HG03571 (cell line): ENCODE data around the gene EPHB1.
"Not testable (repeated sequence)": the region's sequence is repeated elsewhere in the genome, so short reads cannot be mapped to it uniquely, and the experiment has no call there.

Source experiments
- ATAC-seq: cut with Tn5 transposase; IDR thresholded peaks from one replicate; pipeline ENCODE4 v1.9.1; 2021; ENCODE audit not compliant: unreplicated experiment

Gene EPHB1

DNA sequence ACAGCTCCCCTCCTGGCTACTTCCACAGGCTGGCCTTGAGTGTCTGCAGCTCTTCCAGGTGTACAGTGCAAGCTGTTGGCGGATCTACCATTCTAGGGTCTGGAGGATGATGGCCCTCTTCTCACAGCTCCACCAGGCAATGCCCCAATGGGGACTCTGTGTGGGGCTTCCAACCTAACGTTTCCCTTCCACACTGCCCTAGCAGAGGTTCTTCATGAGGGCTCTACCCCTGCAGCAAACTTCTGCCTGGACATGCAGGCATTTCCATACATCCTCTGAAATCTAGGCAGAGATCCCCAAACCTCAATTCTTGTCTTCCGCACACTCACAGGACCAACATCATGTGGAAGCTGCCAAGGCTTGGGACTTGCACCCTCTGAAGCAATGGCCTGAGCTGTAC, 438.4 kb downstream of the EPHB1 start:
- not testable (repeated sequence) for ATAC-seq

GRCh38 chr3:135235541-135235940, 440.5 kb downstream of the EPHB1 start:
- no peak for ATAC-seq

DNA sequence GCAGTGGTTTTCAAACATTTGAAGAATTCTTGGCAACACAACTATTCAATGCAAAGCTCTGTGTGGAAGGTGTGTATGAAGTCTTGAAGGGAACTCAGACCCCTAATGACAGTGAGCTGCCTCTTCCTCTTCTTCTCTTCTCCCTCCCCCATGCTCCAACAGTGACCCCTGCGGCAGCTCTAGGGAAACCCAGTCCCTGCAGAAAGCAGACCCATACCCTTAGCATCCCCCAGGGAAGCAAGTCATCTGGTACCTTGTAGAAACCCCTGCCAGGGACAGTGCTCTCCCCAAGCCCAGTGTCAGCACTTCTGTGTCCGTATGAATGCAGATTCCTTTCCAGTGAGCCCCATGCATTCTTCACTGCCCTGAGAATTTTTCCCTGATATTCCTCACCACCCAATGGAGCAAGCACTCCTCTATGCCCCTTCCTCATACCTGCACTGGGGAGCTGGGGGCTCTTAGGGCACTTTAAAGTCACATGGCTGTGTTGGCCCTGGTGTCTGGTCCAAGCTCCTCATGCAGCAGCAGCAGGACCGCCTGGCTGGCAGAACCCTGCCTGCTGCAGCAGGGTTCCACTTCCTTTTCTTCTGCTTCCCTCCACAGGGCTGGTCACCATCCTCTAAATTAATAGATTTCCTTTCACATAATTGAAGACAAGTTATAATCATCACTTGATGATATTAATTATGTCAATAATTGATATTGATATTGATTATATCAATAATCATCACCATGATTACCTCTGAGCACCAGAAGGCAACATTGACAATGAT, 442.5 kb downstream of the EPHB1 start:
- no peak for ATAC-seq

GRCh38 chr3:135238236-135238830, 443.3 kb downstream of the EPHB1 start:
- no peak for ATAC-seq

DNA sequence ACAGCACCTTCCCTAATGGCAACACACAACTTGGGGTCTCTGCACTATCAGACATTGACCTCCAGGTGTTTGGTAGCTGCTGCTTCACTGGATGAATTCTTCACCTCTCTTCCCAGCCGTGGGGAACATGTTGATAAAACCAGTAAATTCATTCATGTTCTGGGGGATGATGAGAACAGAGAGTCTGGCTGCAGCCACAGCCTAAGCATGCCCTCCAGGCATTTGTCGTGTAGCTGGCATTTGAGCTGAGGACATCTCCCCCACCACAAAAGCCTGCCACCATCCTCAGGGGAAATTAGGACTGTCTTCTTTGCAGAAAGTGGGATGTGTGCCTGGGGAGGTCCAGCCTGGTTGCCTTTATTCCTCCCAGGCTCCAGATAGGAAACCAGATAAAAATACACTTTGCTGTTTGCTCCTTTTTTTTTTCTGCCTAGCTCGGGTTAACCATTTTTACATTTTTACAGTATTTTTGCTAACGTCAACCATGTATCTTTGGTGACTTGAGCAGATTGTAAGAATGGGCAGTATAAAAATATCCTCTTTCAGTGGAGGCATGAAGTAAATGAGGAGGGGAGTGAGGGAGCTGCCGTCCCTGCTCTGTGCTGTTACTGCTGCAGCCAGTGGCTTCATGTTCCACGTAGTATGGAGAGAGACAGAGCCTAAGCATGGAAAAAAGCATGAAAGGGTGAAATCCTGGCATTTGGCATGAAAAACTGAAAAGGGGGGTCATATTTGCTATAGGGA, 444.0 kb downstream of the EPHB1 start:
- ATAC-seq, result no peak

DNA sequence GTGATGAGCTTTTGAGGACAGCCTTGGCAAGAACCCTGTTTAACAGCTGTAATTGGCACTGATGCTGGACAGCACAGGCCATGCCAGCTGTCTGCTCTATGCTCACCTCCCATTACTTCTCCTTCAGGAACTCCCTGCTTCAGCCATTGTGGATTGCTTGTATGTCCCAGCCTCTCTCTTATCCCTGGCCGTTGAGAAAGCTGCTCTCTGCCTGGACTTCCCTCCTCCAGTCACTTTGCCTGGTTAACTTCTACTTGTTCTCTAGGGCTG, 444.5 kb downstream of the EPHB1 start:
- ATAC-seq, result no peak

GRCh38 chr3:135240426-135240825, 445.4 kb downstream of the EPHB1 start:
- no peak for ATAC-seq

- ATAC-seq, result no peak
Measured at GRCh38 chr3:135242285-135242684, 447.2 kb downstream of the EPHB1 start.

GRCh38 chr3:135243616-135244015, 448.6 kb downstream of the EPHB1 start:
- no peak for ATAC-seq

GRCh38 chr3:135246027-135246426, 451.0 kb downstream of the EPHB1 start:
- ATAC-seq, result no peak

DNA sequence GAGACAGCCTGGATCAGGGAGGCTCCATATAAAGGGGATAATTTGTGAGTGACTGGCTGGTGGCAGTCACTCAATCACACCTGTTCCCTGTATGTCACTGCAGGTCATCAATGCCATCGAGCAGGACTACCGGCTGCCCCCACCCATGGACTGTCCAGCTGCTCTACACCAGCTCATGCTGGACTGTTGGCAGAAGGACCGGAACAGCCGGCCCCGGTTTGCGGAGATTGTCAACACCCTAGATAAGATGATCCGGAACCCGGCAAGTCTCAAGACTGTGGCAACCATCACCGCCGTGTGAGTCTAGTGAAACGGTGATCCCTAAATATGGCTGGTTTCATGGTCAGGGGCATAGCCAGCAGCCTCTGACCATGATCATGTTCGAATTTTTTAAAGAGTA, 453.2 kb downstream of the EPHB1 start:
- no peak for ATAC-seq

DNA sequence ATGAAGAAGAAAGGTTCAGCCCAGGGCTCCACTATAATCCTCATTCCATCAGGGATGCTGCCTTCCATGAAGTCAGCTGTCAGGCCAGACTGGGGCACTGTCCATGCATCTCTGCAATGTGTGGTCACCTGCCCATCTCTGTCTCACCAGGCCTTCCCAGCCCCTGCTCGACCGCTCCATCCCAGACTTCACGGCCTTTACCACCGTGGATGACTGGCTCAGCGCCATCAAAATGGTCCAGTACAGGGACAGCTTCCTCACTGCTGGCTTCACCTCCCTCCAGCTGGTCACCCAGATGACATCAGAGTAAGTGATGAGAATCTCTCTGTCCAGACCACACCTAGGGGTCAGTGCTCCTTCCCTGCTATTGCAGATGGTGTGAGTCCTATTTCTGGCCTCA, 454.1 kb downstream of the EPHB1 start:
- ATAC-seq, result no peak

GRCh38 chr3:135258916-135259315, 463.9 kb downstream of the EPHB1 start:
- ATAC-seq, result no peak

- ATAC-seq, result no peak
Measured at GRCh38 chr3:135260025-135260424, 465.0 kb downstream of the EPHB1 start.

DNA sequence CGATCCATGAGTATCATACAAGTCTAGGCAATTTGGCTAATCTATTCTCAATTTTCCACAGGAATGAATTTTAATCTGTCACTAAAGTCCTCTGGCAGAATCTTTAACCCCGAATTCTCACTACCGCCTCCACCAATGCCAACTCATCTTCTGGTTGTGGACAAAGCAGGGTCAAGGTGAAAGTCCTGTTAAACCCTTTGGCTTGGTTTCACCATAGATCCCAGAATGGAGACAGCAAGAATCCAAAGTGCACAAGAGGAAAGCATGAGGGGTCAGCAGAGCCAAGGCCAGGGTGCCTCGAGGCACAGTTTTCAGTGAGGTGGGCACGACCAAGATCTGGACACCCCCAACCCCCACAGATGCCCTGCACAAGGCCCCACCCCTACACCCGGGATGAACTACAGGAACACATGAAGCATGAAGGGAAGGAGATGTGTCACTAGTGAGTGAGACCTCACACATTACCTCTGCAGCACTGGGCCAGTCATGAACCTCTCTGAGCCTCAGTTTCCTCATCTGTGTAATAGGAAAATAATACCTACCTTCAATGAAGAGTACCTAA, 466.2 kb downstream of the EPHB1 start:
- ATAC-seq, result no peak

DNA sequence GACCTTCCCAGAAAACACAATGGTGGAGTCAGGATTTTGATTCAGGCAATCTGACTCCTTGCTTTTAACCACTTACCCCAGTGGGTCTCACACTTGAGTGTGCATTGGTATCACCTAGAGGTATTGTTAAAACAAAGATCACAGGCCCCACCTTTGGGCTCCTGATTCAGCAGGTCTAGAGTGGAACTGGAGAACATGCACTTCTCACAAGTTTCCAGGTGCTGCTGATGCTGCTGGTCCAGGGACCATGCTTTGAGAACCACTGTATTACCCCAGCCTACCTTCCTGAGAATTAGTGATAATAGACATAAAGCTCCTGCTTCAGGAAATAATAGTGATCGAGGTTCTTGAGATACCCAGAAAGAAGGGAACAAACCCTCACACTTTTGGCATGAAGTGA, 466.9 kb downstream of the EPHB1 start:
- no peak for ATAC-seq

GRCh38 chr3:135262441-135262840, 467.4 kb downstream of the EPHB1 start:
- ATAC-seq, result no peak

- ATAC-seq, result no peak
Measured at GRCh38 chr3:135263331-135263730, 468.3 kb downstream of the EPHB1 start.

GRCh38 chr3:135267487-135267886, 472.4 kb downstream of the EPHB1 start:
- no peak for ATAC-seq

- ATAC-seq, result no peak
Measured at GRCh38 chr3:135268941-135269532, 474.0 kb downstream of the EPHB1 start.

DNA sequence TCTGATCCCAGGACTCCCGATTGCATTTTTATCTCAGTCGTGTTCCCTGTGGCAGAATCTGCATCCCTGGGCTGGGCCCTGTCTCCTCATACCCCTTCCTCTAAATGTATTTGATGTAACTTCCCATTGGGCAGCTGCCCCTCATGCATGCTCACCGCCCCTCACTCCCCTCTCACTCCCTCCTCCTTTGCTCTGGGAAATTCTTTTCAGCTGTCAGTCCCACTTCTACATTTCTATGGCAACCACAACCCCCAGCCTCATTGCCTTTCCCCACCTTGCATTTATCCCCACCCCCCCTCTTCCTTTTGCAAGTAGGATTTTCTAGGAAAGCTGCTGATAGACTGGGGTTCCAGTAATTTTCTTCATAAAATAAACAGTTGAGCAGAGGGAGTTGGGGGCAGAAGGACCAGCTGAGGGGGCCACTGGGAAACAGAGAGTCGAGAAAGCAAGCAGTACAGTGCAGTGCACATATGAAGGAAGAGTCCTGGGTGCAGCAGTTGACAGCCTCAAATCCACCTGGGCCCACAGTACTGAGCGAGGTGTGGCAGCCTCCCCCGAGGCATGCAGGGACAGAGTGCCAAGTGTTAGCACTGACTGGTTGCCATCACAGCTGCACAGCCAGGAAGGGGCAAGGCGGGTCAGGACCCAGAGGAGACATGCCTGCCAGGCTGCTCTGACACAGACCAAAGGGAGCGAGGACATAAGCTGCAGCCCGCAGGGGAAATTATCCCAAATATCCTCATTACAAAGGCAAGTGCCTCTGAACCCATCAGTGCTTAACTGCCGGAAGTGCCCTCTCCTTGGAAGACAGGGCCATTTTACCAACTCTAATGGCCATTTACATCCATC, 476.3 kb downstream of the EPHB1 start:
- ATAC-seq, result no peak
